Endodermal cell (in vitro differentiated cells): ENCODE data around the gene C2orf74. TPM values are rescaled to one million over a fixed set of nuclear protein-coding genes. Genes with fewer than 3 reads are reported as not detected.

Experiments used
- DNase-seq: peaks from one replicate; pipeline ENCODE4 v3.0.0-alpha.2; 2017
- H3K27ac ChIP-seq: 2 replicates; pipeline ENCODE4 v1.5.1; 2013; ENCODE audit warnings: mild to moderate bottlenecking, low read depth, low read length, moderate library complexity
- H3K27me3 ChIP-seq: 2 replicates; pipeline ENCODE4 v1.6.1; 2013; ENCODE audit warnings: mild to moderate bottlenecking, low read length, moderate library complexity; ENCODE audit not compliant: insufficient read depth, control insufficient read depth, poor library complexity, severe bottlenecking
- H3K36me3 ChIP-seq: 2 replicates; pipeline ENCODE4 v1.7.0; 2013; ENCODE audit warnings: mild to moderate bottlenecking, low read length, moderate library complexity; ENCODE audit not compliant: control insufficient read depth, insufficient read depth
- H3K4me1 ChIP-seq: one replicate; pipeline ENCODE4 v1.7.0; 2013; ENCODE audit warnings: low read length; ENCODE audit not compliant: control insufficient read depth, insufficient read depth
- H3K4me3 ChIP-seq: 2 replicates; pipeline ENCODE4 v1.5.1; 2013; ENCODE audit warnings: mild to moderate bottlenecking, low read length, moderate library complexity
- H3K9ac ChIP-seq: 2 replicates; pipeline ENCODE4 v1.6.1; 2013; ENCODE audit warnings: mild to moderate bottlenecking, low read length, moderate library complexity; ENCODE audit not compliant: poor library complexity, severe bottlenecking; ENCODE audit errors: extremely low read depth
- H3K9me3 ChIP-seq: 2 replicates; pipeline ENCODE4 v1.6.1; 2013; ENCODE audit warnings: mild to moderate bottlenecking, low read length, moderate library complexity; ENCODE audit not compliant: control insufficient read depth
- H3K27ac Mint-ChIP-seq: 2 replicates; pipeline ENCODE4 v1.8.0; 2020; ENCODE audit warnings: mixed read lengths
- H3K27me3 Mint-ChIP-seq: 2 replicates; pipeline ENCODE4 v1.8.0; 2021; ENCODE audit warnings: mild to moderate bottlenecking, mixed read lengths; ENCODE audit not compliant: insufficient read depth
- H3K36me3 Mint-ChIP-seq: 2 replicates; pipeline ENCODE4 v1.8.0; 2020; ENCODE audit warnings: low read depth, mixed read lengths
- H3K4me1 Mint-ChIP-seq: 2 replicates; pipeline ENCODE4 v1.8.0; 2020; ENCODE audit warnings: mixed read lengths
- H3K4me3 Mint-ChIP-seq: 2 replicates; pipeline ENCODE4 v1.8.0; 2020; ENCODE audit warnings: mild to moderate bottlenecking, moderate library complexity, mixed read lengths
- H3K9me3 Mint-ChIP-seq: 2 replicates; pipeline ENCODE4 v1.8.0; 2020; ENCODE audit warnings: mild to moderate bottlenecking, mixed read lengths
- WGBS, 2 experiments: methylation state at CpG; one replicate each; pipeline versions ENCODE4 v1.1.5 to v1.1.7; 2013; ENCODE audit warnings: missing lambda C conversion rate in 2 of 2, mixed read lengths in 1 of 2; ENCODE audit not compliant: insufficient coverage in 1 of 2, insufficient read length in 1 of 2; 5-methylcytosine and 5-hydroxymethylcytosine counted together
- total RNA-seq, 2 donors: library from RNA; stranded (reverse); fragmentation: NEBNext Ultra II Directional in 1 of 2; extraction: Animal tissue kit (Norgen Biotek cat#: 25700) in 1 of 2; gene quantifications; 2 replicates in 1 of 2; 3 replicates in 1 of 2; pipeline ENCODE4 v1.2.1, GENCODE V29; 2021
- TF ChIP-seq, protein P1 (sequence below): fragments of 200-600 bp; sonication (generic); conservative IDR thresholded peaks from 2 replicates; pipeline ENCODE4 v1.5.0; 2021; ENCODE audit warnings: antibody characterized with exemption, mild to moderate bottlenecking

C2orf74 gene
- total RNA-seq, 2 donors from 2014 or later = 10.2 to 15.7 TPM

DNA sequence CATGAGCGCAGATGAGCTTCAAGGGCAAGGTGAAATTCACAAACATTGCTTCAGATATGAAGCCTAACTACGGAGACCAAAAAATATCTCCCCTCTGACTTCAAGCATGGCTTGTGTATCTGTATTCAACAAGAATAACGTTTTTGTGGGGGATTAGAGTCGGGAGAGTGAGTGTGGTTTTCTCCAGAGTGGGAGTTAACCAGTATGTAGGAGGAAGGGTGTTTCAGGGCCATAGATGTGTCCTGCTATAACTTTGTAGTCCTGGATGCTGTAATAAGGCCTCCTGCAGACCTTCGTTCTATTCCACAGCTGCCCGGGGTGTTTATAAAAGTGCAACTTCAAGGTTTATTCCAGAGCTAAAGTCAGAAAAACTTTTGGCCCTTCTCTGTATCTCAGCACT is 12.9 kb upstream of the C2orf74 start:
- TF ChIP-seq, protein P1, sequence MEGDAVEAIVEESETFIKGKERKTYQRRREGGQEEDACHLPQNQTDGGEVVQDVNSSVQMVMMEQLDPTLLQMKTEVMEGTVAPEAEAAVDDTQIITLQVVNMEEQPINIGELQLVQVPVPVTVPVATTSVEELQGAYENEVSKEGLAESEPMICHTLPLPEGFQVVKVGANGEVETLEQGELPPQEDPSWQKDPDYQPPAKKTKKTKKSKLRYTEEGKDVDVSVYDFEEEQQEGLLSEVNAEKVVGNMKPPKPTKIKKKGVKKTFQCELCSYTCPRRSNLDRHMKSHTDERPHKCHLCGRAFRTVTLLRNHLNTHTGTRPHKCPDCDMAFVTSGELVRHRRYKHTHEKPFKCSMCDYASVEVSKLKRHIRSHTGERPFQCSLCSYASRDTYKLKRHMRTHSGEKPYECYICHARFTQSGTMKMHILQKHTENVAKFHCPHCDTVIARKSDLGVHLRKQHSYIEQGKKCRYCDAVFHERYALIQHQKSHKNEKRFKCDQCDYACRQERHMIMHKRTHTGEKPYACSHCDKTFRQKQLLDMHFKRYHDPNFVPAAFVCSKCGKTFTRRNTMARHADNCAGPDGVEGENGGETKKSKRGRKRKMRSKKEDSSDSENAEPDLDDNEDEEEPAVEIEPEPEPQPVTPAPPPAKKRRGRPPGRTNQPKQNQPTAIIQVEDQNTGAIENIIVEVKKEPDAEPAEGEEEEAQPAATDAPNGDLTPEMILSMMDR = no peak
- Histone ChIP-seq H3K27me3 (no peaks in the 10 kb centered on the region), H3K9ac (no peak overlapping the region), H3K36me3 (peaks cover 15% of the 10 kb centered on the region), H3K4me3 (no peak overlapping the region), H3K27ac (no peak overlapping the region), H3K4me1 (no peaks in the 10 kb centered on the region), H3K9me3 (no peaks in the 10 kb centered on the region)
- 93 to 99% methylated on average over 6 of the region's 6 CpGs for WGBS, 2 experiments
- Mint-ChIP-seq H3K4me3 (no peak overlapping the region), H3K27ac (no peak overlapping the region), H3K36me3 (peaks cover 31% of the 10 kb centered on the region), H3K27me3 (peaks cover 1% of the 10 kb centered on the region), H3K4me1 (no peaks in the 10 kb centered on the region), H3K9me3 (peaks cover 2% of the 10 kb centered on the region)
- DNase-seq = no peak

DNA sequence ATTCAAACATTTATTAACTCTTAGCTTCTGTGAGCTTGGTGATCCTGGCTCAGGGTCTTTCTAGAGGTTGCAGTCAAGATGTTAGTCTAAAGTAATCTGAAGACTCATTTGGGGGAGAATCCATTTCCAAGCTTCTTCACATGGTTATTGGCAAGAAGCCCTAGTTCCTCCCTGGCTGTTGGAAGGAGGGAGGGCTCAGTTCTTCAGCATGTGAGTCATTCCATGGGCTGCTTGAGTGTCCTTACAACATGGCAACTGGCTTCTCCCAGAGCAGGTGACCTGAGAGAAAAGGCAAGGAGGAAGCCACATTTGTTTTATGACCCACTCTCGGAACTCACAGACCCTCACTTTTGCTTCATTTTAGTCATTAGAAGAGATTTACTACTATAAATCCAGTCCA is 10.6 kb upstream of the C2orf74 start:
- Histone ChIP-seq H3K27ac (no peak overlapping the region), H3K4me3 (no peak overlapping the region), H3K4me1 (no peaks in the 10 kb centered on the region), H3K27me3 (no peaks in the 10 kb centered on the region), H3K9me3 (no peaks in the 10 kb centered on the region), H3K9ac (no peak overlapping the region), H3K36me3 (peaks cover 12% of the 10 kb centered on the region)
- WGBS, 2 experiments = 83% methylated on average over 1 of the region's 1 CpG; no CpG with 5 or more reads in 1 of the 2 experiments
- H3K9me3 Mint-ChIP-seq = no peaks in the 10 kb centered on the region
- no peak overlapping the region for H3K27ac Mint-ChIP-seq
- H3K27me3 Mint-ChIP-seq = no peaks in the 10 kb centered on the region
- no peak for DNase-seq
- H3K4me3 Mint-ChIP-seq = no peak overlapping the region
- peaks cover 26% of the 10 kb centered on the region for H3K36me3 Mint-ChIP-seq
- no peaks in the 10 kb centered on the region for H3K4me1 Mint-ChIP-seq
- TF ChIP-seq, protein P1 = no peak

DNA sequence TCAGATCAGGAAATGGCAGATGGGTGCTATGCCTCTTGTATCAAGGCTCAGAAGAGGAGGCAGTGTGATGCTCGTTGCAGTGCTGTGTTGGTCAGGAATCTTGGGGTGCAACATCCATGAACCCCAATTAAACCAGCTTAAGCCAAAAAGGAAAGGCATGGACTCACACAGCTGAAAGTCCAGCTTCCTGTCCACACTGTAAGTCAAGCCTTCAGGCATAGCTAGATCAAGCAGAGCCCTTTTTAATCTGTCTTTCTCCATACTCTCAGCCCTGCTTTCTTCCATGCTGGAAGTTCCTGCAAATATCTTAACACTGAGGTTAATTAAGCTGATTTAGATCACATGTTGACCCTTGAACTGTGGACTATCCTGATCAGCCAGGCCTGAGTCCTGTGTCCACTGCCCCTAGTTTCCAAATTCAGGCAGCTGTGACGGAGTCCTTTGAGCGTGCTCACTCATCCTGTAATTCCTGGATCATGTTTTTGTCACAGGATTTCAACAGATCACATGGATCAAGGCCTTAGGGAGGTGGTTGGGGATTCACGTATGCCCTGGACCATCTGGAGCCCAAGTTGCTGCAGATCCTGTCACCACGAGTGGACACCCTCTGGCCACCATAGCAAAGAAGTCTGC is 4.5 kb upstream of the C2orf74 start:
- DNase-seq = no peak
- no peaks in the 10 kb centered on the region for H3K9me3 ChIP-seq
- H3K9ac ChIP-seq = no peak overlapping the region
- H3K27me3 Mint-ChIP-seq = no peaks in the 10 kb centered on the region
- H3K27ac Mint-ChIP-seq = peak overlapping the region; percentile 23
- H3K27me3 ChIP-seq = no peaks in the 10 kb centered on the region
- H3K4me1 ChIP-seq = no peaks in the 10 kb centered on the region
- H3K4me3 ChIP-seq = no peak overlapping the region
- TF ChIP-seq, protein P1 = no peak
- H3K36me3 ChIP-seq = peaks cover 8% of the 10 kb centered on the region
- H3K4me3 Mint-ChIP-seq = no peak overlapping the region
- 74 to 80% methylated on average over 5 of the region's 5 CpGs for WGBS, 2 experiments
- H3K9me3 Mint-ChIP-seq = peaks cover 20% of the 10 kb centered on the region
- H3K4me1 Mint-ChIP-seq = no peaks in the 10 kb centered on the region
- H3K27ac ChIP-seq = no peak overlapping the region
- peaks cover 37% of the 10 kb centered on the region for H3K36me3 Mint-ChIP-seq
